HepG2 (cell line): ENCODE data around the gene FAM83C. TPM values are rescaled to one million over a fixed set of nuclear protein-coding genes. Genes with fewer than 3 reads are reported as not detected.
A peak's percentile ranks its signal among the peaks of the same experiment; 100 is the strongest.

Source experiments
- CBX1 ChIP-seq: IDR thresholded peaks from one replicate; pipeline ENCODE4 v1.6.1; 2016; ENCODE audit warnings: antibody characterized with exemption, low read depth
- CHD4 ChIP-seq: fragments of 200-600 bp; sonication (generic); IDR thresholded peaks from 2 replicates; pipeline ENCODE4 v1.7.0; 2017; ENCODE audit warnings: mild to moderate bottlenecking, low read length, borderline replicate concordance
- GLI4 ChIP-seq: sonication (generic); formaldehyde crosslinking; IDR thresholded peaks from 2 replicates; pipeline ENCODE4 v1.5.1; 2020; ENCODE audit warnings: missing genetic modification reagents, mild to moderate bottlenecking, moderate library complexity, borderline replicate concordance
- JARID2 ChIP-seq: sonication (generic); formaldehyde crosslinking; IDR thresholded peaks from 2 replicates; pipeline ENCODE4 v1.8.1; 2023; ENCODE audit warnings: missing genetic modification reagents, inconsistent platforms; ENCODE audit not compliant: insufficient replicate concordance
- JUND ChIP-seq: sonication (generic); formaldehyde crosslinking; IDR thresholded peaks from 2 replicates; pipeline ENCODE4 v1.8.0; 2022; ENCODE audit warnings: mild to moderate bottlenecking, missing genetic modification reagents
- KAT2B ChIP-seq: fragments of 150-350 bp; IDR thresholded peaks from 2 replicates; pipeline ENCODE4 v1.6.1; 2014; ENCODE audit warnings: low read depth, low read length, borderline replicate concordance
- KLF9 ChIP-seq: IDR thresholded peaks from 2 replicates; pipeline ENCODE4 v1.6.1; 2016; ENCODE audit warnings: low read depth
- LRRFIP1 ChIP-seq: sonication (generic); formaldehyde crosslinking; conservative IDR thresholded peaks from 2 replicates; pipeline ENCODE4 v1.4.0; 2020; ENCODE audit warnings: missing genetic modification reagents
- MNT ChIP-seq: fragments of 450-650 bp; IDR thresholded peaks from 2 replicates; pipeline ENCODE4 v1.6.1; 2016
- MYNN ChIP-seq: sonication (generic); formaldehyde crosslinking; IDR thresholded peaks from 2 replicates; pipeline ENCODE4 v1.4.0; 2020; ENCODE audit warnings: mild to moderate bottlenecking, low read depth, missing genetic modification reagents
- SIX4 ChIP-seq: sonication (generic); formaldehyde crosslinking; IDR thresholded peaks from 2 replicates; pipeline ENCODE4 v1.4.0; 2020; ENCODE audit warnings: missing genetic modification reagents
- SOX5 ChIP-seq: IDR thresholded peaks from 2 replicates; pipeline ENCODE4 v1.6.1; 2016; ENCODE audit warnings: borderline replicate concordance
- SP5 ChIP-seq: IDR thresholded peaks from 2 replicates; pipeline ENCODE4 v1.6.1; 2016; ENCODE audit warnings: low read depth, borderline replicate concordance
- STAT5B ChIP-seq: sonication (generic); formaldehyde crosslinking; IDR thresholded peaks from 2 replicates; pipeline ENCODE4 v1.4.0; 2020; ENCODE audit warnings: missing genetic modification reagents
- THRA ChIP-seq: sonication (generic); formaldehyde crosslinking; IDR thresholded peaks from 2 replicates; pipeline ENCODE4 v1.4.0; 2020; ENCODE audit warnings: missing genetic modification reagents, borderline replicate concordance
- XBP1 ChIP-seq: sonication (generic); formaldehyde crosslinking; IDR thresholded peaks from 2 replicates; pipeline ENCODE4 v1.5.0; 2020; ENCODE audit warnings: missing genetic modification reagents
- ZBTB20 ChIP-seq: sonication (generic); formaldehyde crosslinking; IDR thresholded peaks from 2 replicates; pipeline ENCODE4 v1.8.1; 2023; ENCODE audit warnings: missing genetic modification reagents, low read depth, mild to moderate bottlenecking, borderline replicate concordance
- ZBTB42 ChIP-seq: sonication (generic); formaldehyde crosslinking; IDR thresholded peaks from 2 replicates; pipeline ENCODE4 v1.5.0; 2020; ENCODE audit warnings: mild to moderate bottlenecking, missing genetic modification reagents
- ZNF101 ChIP-seq: sonication (generic); formaldehyde crosslinking; IDR thresholded peaks from 2 replicates; pipeline ENCODE4 v1.4.0; 2020; ENCODE audit warnings: mild to moderate bottlenecking, low read depth, missing genetic modification reagents, borderline replicate concordance
- ZNF550 ChIP-seq: sonication (generic); formaldehyde crosslinking; IDR thresholded peaks from 2 replicates; pipeline ENCODE4 v1.4.0; 2020; ENCODE audit warnings: mild to moderate bottlenecking, missing genetic modification reagents, borderline replicate concordance
- ZNF589 ChIP-seq: sonication (generic); formaldehyde crosslinking; conservative IDR thresholded peaks from 2 replicates; pipeline ENCODE4 v1.8.0; 2022; ENCODE audit warnings: mild to moderate bottlenecking, moderate library complexity, missing genetic modification reagents
- ZSCAN31 ChIP-seq: sonication (generic); formaldehyde crosslinking; IDR thresholded peaks from 2 replicates; pipeline ENCODE4 v1.5.0; 2020; ENCODE audit warnings: low read depth, mild to moderate bottlenecking, missing genetic modification reagents
- ZSCAN9 ChIP-seq: IDR thresholded peaks from 2 replicates; pipeline ENCODE4 v1.6.1; 2016; ENCODE audit warnings: borderline replicate concordance
- ZZZ3 ChIP-seq: sonication (generic); formaldehyde crosslinking; IDR thresholded peaks from 2 replicates; pipeline ENCODE4 v1.4.0; 2020; ENCODE audit warnings: missing genetic modification reagents, mild to moderate bottlenecking, borderline replicate concordance
- polyA plus RNA-seq, 8 experiments: library from polyadenylated mRNA; depleted of rRNA in 3 of 8; stranded (reverse) in 7 of 8; unstranded in 1 of 8; fragments of >200 nt; fragmentation: Illumina TruSeq in 4 of 8; extraction: Trizol in 4 of 8; gene quantifications; 2 replicates each; pipeline versions ENCODE4 v1.2.1 to v1.2.3, GENCODE V29; 2011 to 2016; ENCODE audit warnings: low read depth in 4 of 8, missing spikeins in 1 of 8, mixed read lengths in 1 of 8; ENCODE audit not compliant: insufficient read depth in 1 of 8
- total RNA-seq, 5 experiments: library from RNA; depleted of rRNA; stranded (reverse); fragments of >200 nt; fragmentation: Illumina TruSeq; extraction: Trizol; gene quantifications; 2 replicates each; pipeline ENCODE4 v1.2.3, GENCODE V29; 2016; ENCODE audit warnings: low read depth in 1 of 5

Gene FAM83C
- total and polyA plus RNA-seq, 2 of the 13 experiments (the other 11 are each of a cell fraction or from before 2014, with no cell fraction given), result 0.04 TPM; not detected in 1

- peak; percentile 85 for TF ChIP-seq ZNF589
- no peak for TF ChIP-seq ZBTB42 (CRISPR knock-in tag)
- TF ChIP-seq MNT, result no peak
- no peak for TF ChIP-seq XBP1 (CRISPR knock-in tag)
- peak; percentile 41; the same call in 1 of the 2 replicates for TF ChIP-seq ZZZ3 (CRISPR knock-in tag)
- TF ChIP-seq SOX5 (CRISPR knock-in tag), result peak; percentile 90; the same call in 1 of the 2 replicates
- TF ChIP-seq KAT2B, result no peak
- TF ChIP-seq MYNN (CRISPR knock-in tag), result 0 out of 2 replicates have a peak, but pooled peaks have one; percentile 55
- peak; percentile 94 for TF ChIP-seq ZSCAN9 (CRISPR knock-in tag)
- TF ChIP-seq SIX4 (CRISPR knock-in tag), result peak; percentile 24; the same call in 1 of the 2 replicates
- TF ChIP-seq ZBTB20 (CRISPR knock-in tag), result no peak
- TF ChIP-seq ZSCAN31, result no peak
- TF ChIP-seq KLF9, result no peak
- TF ChIP-seq THRA, result peak; percentile 41; the same call in 1 of the 2 replicates
- TF ChIP-seq CBX1, result no peak
- no peak for TF ChIP-seq LRRFIP1 (CRISPR knock-in tag)
- TF ChIP-seq JUND, result peak; percentile 80
- no peak for TF ChIP-seq JARID2
- no peak for TF ChIP-seq GLI4 (CRISPR knock-in tag)
- no peak for TF ChIP-seq ZNF101 (CRISPR knock-in tag)
- no peak for TF ChIP-seq STAT5B (CRISPR knock-in tag)
- no peak for TF ChIP-seq CHD4
- peak; percentile 53; the same call in 1 of the 2 replicates for TF ChIP-seq SP5 (CRISPR knock-in tag)
- no peak for TF ChIP-seq ZNF550
These were observed 13.7 kb upstream of the FAM83C start (continued) for GRCh38 chr20:35305682-35306556.
